ENCODE data around the gene CLCN2. TPM values are rescaled to one million over a fixed set of nuclear protein-coding genes. Genes with fewer than 3 reads are reported as not detected.

The CLCN2 gene
- total RNA-seq, 2 donors from 2014 or later: 7.5 to 12.2 TPM

- ATAC-seq: no peak
- WGBS, 2 donors: 44% methylated on average over 9 of the region's 9 CpGs
These were observed 9.8 kb downstream of the CLCN2 start for GRCh38 chr3:184351511-184352148.

GRCh38 chr3:184350618-184351017 lies 10.8 kb downstream of the CLCN2 start:
- WGBS, 2 donors: 91 to 93% methylated on average over 6 of the region's 6 CpGs
- intact Hi-C loops (cut with DNase I): no loop called here
- TF ChIP-seq POLR2A (IDR thresholded peaks at IDR 0.05) (no peak), CTCF (IDR thresholded peaks at IDR 0.05) (no peak)
- H3K4me1 ChIP-seq: peaks cover 42% of the 10 kb centered on the region
- DNase-seq (no peak), ATAC-seq (no peak)
- H3K27ac ChIP-seq: peak overlapping the region in 3 of 4 donors; percentile 45 to 78 (median 60)
- no peaks in the 10 kb centered on the region for H3K9me3 ChIP-seq
- H3K4me3 ChIP-seq: no peak overlapping the region
- no peaks in the 10 kb centered on the region for H3K27me3 ChIP-seq
- H3K36me3 ChIP-seq (replicated peaks in 1 of 2; ENCODE audit: insufficient read depth in 1 of 2, low read depth in 2 of 2): no peaks in the 10 kb centered on the region

More at GRCh38 chr3:184351511-184352148, 9.8 kb downstream of the CLCN2 start:
- DNase-seq: no peak
- Histone ChIP-seq H3K4me1 (peaks cover 39% of the 10 kb centered on the region), H3K9me3 (no peaks in the 10 kb centered on the region), H3K36me3 (replicated peaks in 1 of 2; ENCODE audit: insufficient read depth in 1 of 2, low read depth in 2 of 2) (no peaks in the 10 kb centered on the region), H3K4me3 (no peak overlapping the region), H3K27ac (peak overlapping the region in 3 of 4 donors; percentile 57 to 78 (median 78)), H3K27me3 (no peaks in the 10 kb centered on the region)
- TF ChIP-seq CTCF (IDR thresholded peaks at IDR 0.05): no peak
- TF ChIP-seq POLR2A (IDR thresholded peaks at IDR 0.05): no peak
- intact Hi-C loops (cut with DNase I): no loop called here

GRCh38 chr3:184349563-184350470 lies 11.6 kb downstream of the CLCN2 start:
- Histone ChIP-seq H3K27ac (peak overlapping the region in 3 of 4 donors; percentile 37 to 60 (median 45)), H3K4me3 (no peak overlapping the region), H3K4me1 (peaks cover 47% of the 10 kb centered on the region), H3K27me3 (no peaks in the 10 kb centered on the region), H3K36me3 (replicated peaks in 1 of 2; ENCODE audit: insufficient read depth in 1 of 2, low read depth in 2 of 2) (no peaks in the 10 kb centered on the region), H3K9me3 (no peaks in the 10 kb centered on the region)
- peak in 1 of 4 donors; percentile 41 for DNase-seq
- ATAC-seq: peak; percentile 28
- TF ChIP-seq CTCF (IDR thresholded peaks at IDR 0.05) (no peak), POLR2A (IDR thresholded peaks at IDR 0.05) (no peak)
- WGBS, 2 donors: 59 to 63% methylated on average over 10 of the region's 10 CpGs
- intact Hi-C loops (cut with DNase I): no loop called here

GRCh38 chr3:184348057-184348382 lies 13.4 kb downstream of the CLCN2 start:
- no peak overlapping the region for H3K4me3 ChIP-seq
- ATAC-seq (no peak), DNase-seq (no peak)
- 85 to 93% methylated on average over 4 of the region's 4 CpGs for WGBS, 2 donors
- no peaks in the 10 kb centered on the region for H3K9me3 ChIP-seq
- TF ChIP-seq POLR2A (IDR thresholded peaks at IDR 0.05): no peak
- no peak for TF ChIP-seq CTCF (IDR thresholded peaks at IDR 0.05)
- H3K27me3 ChIP-seq: no peaks in the 10 kb centered on the region
- intact Hi-C loops (cut with DNase I): no loop called here
- no peak overlapping the region for H3K27ac ChIP-seq
- no peaks in the 10 kb centered on the region for H3K36me3 ChIP-seq (replicated peaks in 1 of 2; ENCODE audit: insufficient read depth in 1 of 2, low read depth in 2 of 2)
- peaks cover 38% of the 10 kb centered on the region for H3K4me1 ChIP-seq

Data from body of pancreas (tissue), 4 donors.